ENCODE results near the gene TRAPPC3L.

The TRAPPC3L gene

GRCh38 chr6:116512734-116513133, 32.8 kb downstream of the TRAPPC3L start:
- in situ Hi-C loops (cut with MboI; ENCODE audit: low sequenced_read_pairs, unreplicated experiment), result no loop called here
- no peak for TF ChIP-seq CTCF (IDR thresholded peaks at IDR 0.05; ENCODE audit: borderline replicate concordance, control extremely low read depth, extremely low read depth, insufficient read depth, missing control alignments)
- DNase-seq (ENCODE audit: low spot score), result no peak

GRCh38 chr6:116512111-116512559, 33.3 kb downstream of the TRAPPC3L start:
- in situ Hi-C loops (cut with MboI; ENCODE audit: low sequenced_read_pairs, unreplicated experiment), result no loop called here
- TF ChIP-seq CTCF (IDR thresholded peaks at IDR 0.05; ENCODE audit: borderline replicate concordance, control extremely low read depth, extremely low read depth, insufficient read depth, missing control alignments), result no peak

GRCh38 chr6:116511424-116512110, 33.9 kb downstream of the TRAPPC3L start, which contains the start of gene CALHM5:
TSS of gene CALHM5 (plus strand) at chr6:116511639. CDS start at chr6:116511697, 58 bp downstream.
- in situ Hi-C loops (cut with MboI; ENCODE audit: low sequenced_read_pairs, unreplicated experiment), result no loop called here
- no peak for DNase-seq (ENCODE audit: low spot score)
- TF ChIP-seq CTCF (IDR thresholded peaks at IDR 0.05; ENCODE audit: borderline replicate concordance, control extremely low read depth, extremely low read depth, insufficient read depth, missing control alignments), result no peak

More at GRCh38 chr6:116512111-116512559, 33.3 kb downstream of the TRAPPC3L start:
- DNase-seq (ENCODE audit: low spot score), result no peak

- no peak for TF ChIP-seq CTCF (IDR thresholded peaks at IDR 0.05; ENCODE audit: borderline replicate concordance, control extremely low read depth, extremely low read depth, insufficient read depth, missing control alignments)
- DNase-seq (ENCODE audit: low spot score), result no peak
- in situ Hi-C loops (cut with MboI; ENCODE audit: low sequenced_read_pairs, unreplicated experiment), result no loop called here
Observed at GRCh38 chr6:116508527-116508926, 37.0 kb downstream of the TRAPPC3L start.

GRCh38 chr6:116507324-116507723, 38.2 kb downstream of the TRAPPC3L start:
- in situ Hi-C loops (cut with MboI; ENCODE audit: low sequenced_read_pairs, unreplicated experiment), result no loop called here
- no peak for TF ChIP-seq CTCF (IDR thresholded peaks at IDR 0.05; ENCODE audit: borderline replicate concordance, control extremely low read depth, extremely low read depth, insufficient read depth, missing control alignments)
- DNase-seq (ENCODE audit: low spot score), result no peak

- TF ChIP-seq CTCF (IDR thresholded peaks at IDR 0.05; ENCODE audit: borderline replicate concordance, control extremely low read depth, extremely low read depth, insufficient read depth, missing control alignments), result no peak
- DNase-seq (ENCODE audit: low spot score), result no peak
- in situ Hi-C loops (cut with MboI; ENCODE audit: low sequenced_read_pairs, unreplicated experiment), result no loop called here
Observed at GRCh38 chr6:116500969-116501433, 44.5 kb downstream of the TRAPPC3L start.
